Keratinocyte (primary cell): ENCODE data around the gene ZFP91. TPM values are rescaled to one million over a fixed set of nuclear protein-coding genes. Genes with fewer than 3 reads are reported as not detected.

Experiments
- DNase-seq: peaks from one replicate; pipeline ENCODE4 v3.0.0-alpha.2; 2011; ENCODE audit warnings: low read depth, missing footprints, low spot score
- FAIRE-seq: peaks from 2 replicates; lab custom pipeline; 2011; peaks lifted over from hg19 to GRCh38; lab: Jason Lieb, UNC
- H2AFZ ChIP-seq: 2 replicates; pipeline ENCODE4 v1.6.0; 2012; ENCODE audit warnings: low read length, control low read depth, inconsistent platforms; ENCODE audit not compliant: control insufficient read depth
- H3K27ac ChIP-seq: 2 replicates; pipeline ENCODE4 v1.5.1; 2011; ENCODE audit warnings: low read length; ENCODE audit not compliant: control insufficient read depth, insufficient read depth
- H3K27me3 ChIP-seq: 3 replicates; pipeline ENCODE4 v1.6.0; 2011; ENCODE audit warnings: low read length; ENCODE audit not compliant: control insufficient read depth, insufficient read depth; ENCODE audit errors: extremely low read depth
- H3K36me3 ChIP-seq, 2 experiments: 2 replicates in 1 of 2; 3 replicates in 1 of 2; pipeline ENCODE4 v1.5.1; 2011; ENCODE audit warnings: low read length in 2 of 2, mild to moderate bottlenecking in 1 of 2; ENCODE audit not compliant: control insufficient read depth in 2 of 2, insufficient read depth in 2 of 2; ENCODE audit errors: extremely low read depth in 1 of 2
- H3K4me1 ChIP-seq: 3 replicates; pipeline ENCODE4 v1.5.1; 2011; ENCODE audit warnings: low read length; ENCODE audit not compliant: control insufficient read depth, insufficient read depth; ENCODE audit errors: extremely low read depth
- H3K4me2 ChIP-seq: 3 replicates; pipeline ENCODE4 v1.6.0; 2011; ENCODE audit warnings: low read depth, low read length; ENCODE audit not compliant: control insufficient read depth, insufficient read depth; ENCODE audit errors: extremely low read depth
- H3K4me3 ChIP-seq, 3 experiments: fragments of 200-600 bp in 1 of 3; sonication (generic) in 1 of 3; 2 replicates in 2 of 3; 3 replicates in 1 of 3; pipeline ENCODE4 v1.5.1; 2011 to 2016; ENCODE audit warnings: low read length in 3 of 3, mild to moderate bottlenecking in 3 of 3, control low read depth in 2 of 3, inconsistent platforms in 1 of 3, low read depth in 1 of 3, mixed read lengths in 1 of 3, mixed run types in 1 of 3, moderate library complexity in 1 of 3; ENCODE audit not compliant: control insufficient read depth in 2 of 3, insufficient read depth in 2 of 3; ENCODE audit errors: extremely low read depth in 1 of 3
- H3K79me2 ChIP-seq: 2 replicates; pipeline ENCODE4 v1.6.0; 2012; ENCODE audit warnings: low read length; ENCODE audit not compliant: control insufficient read depth, insufficient read depth
- H3K9ac ChIP-seq: 3 replicates; pipeline ENCODE4 v1.6.0; 2011; ENCODE audit warnings: low read length; ENCODE audit not compliant: control insufficient read depth, insufficient read depth; ENCODE audit errors: extremely low read depth
- H3K9me1 ChIP-seq: 3 replicates; pipeline ENCODE4 v1.6.0; 2011; ENCODE audit warnings: low read length; ENCODE audit not compliant: control insufficient read depth, insufficient read depth; ENCODE audit errors: extremely low read depth
- H3K9me3 ChIP-seq: 2 replicates; pipeline ENCODE4 v1.5.1; 2012; ENCODE audit warnings: low read depth, low read length; ENCODE audit not compliant: control insufficient read depth
- H4K20me1 ChIP-seq: 3 replicates; pipeline ENCODE4 v1.6.0; 2011; ENCODE audit warnings: low read length; ENCODE audit not compliant: control insufficient read depth, insufficient read depth; ENCODE audit errors: extremely low read depth
- EZH2 ChIP-seq: IDR thresholded peaks from one replicate; pipeline ENCODE4 v1.6.1; 2012; ENCODE audit warnings: inconsistent platforms, mild to moderate bottlenecking, low read length, moderate library complexity
- dilution Hi-C: fragments of 300-500 bp; cut with MboI; formaldehyde crosslinking; loops from one replicate; pipeline ENCODE4 v1.7.0; 2020; ENCODE audit warnings: low sequenced_read_pairs; ENCODE audit not compliant: extremely low pct_ligation_motif_present
- polyA plus RNA-seq, 5 experiments: library from polyadenylated mRNA; depleted of rRNA in 3 of 5; stranded (reverse) in 3 of 5; stranded (forward) in 1 of 5; unstranded in 1 of 5; fragments of >200 nt; gene quantifications; 1 replicate in 1 of 5; 2 replicates in 3 of 5; 3 replicates in 1 of 5; pipeline versions ENCODE4 v1.2.1 to v1.2.3, GENCODE V29; 2011 to 2012; ENCODE audit warnings: missing spikeins in 2 of 5, low read depth in 1 of 5, low replicate concordance in 1 of 5
- TF ChIP-seq, protein P1 (sequence below), 3 experiments: IDR thresholded peaks in 1 of 3; conservative IDR thresholded peaks in 1 of 3; optimal IDR thresholded peaks in 1 of 3; 2 replicates in 2 of 3; 3 replicates in 1 of 3; pipeline versions ENCODE3 to v1.5.1; 2011; ENCODE audit warnings: low read length in 3 of 3, mild to moderate bottlenecking in 3 of 3, moderate library complexity in 2 of 3, control low read depth in 1 of 3, inconsistent platforms in 1 of 3; ENCODE audit not compliant: insufficient read depth in 2 of 3; ENCODE audit errors: extremely low read depth in 1 of 3

The ZFP91 gene
- polyA plus RNA-seq, 1 donor (not counting 4 experiments of a cell fraction or from before 2014, with no cell fraction given) = 45.6 TPM

- Histone ChIP-seq H3K9ac (no peak overlapping the region), H3K4me2 (no peak overlapping the region), H3K27me3 (no peaks in the 10 kb centered on the region), H3K27ac (no peak overlapping the region), H3K9me3 (no peaks in the 10 kb centered on the region), H3K4me3 (no peak overlapping the region), H4K20me1 (peaks cover 6% of the 10 kb centered on the region), H3K79me2 (peaks cover 98% of the 10 kb centered on the region), H3K9me1 (peaks cover 2% of the 10 kb centered on the region), H2AFZ (no peak overlapping the region), H3K4me1 (no peaks in the 10 kb centered on the region), H3K36me3 (peaks cover 3 to 6% of the 10 kb centered on the region in 2 experiments)
- DNase-seq = no peak
- dilution Hi-C loops = no loop called here
- no peak for FAIRE-seq
- no peak for TF ChIP-seq EZH2
Measured at GRCh38 chr11:58594826-58595225, 16.0 kb downstream of the ZFP91 start.

GRCh38 chr11:58596621-58597020 lies 17.8 kb downstream of the ZFP91 start:
- DNase-seq (no peak), FAIRE-seq (no peak)
- Histone ChIP-seq H3K27me3 (no peaks in the 10 kb centered on the region), H4K20me1 (peaks cover 6% of the 10 kb centered on the region), H3K27ac (no peak overlapping the region), H3K4me2 (no peak overlapping the region), H3K4me3 (no peak overlapping the region), H3K36me3 (peaks cover 3 to 6% of the 10 kb centered on the region in 2 experiments), H3K9me1 (peaks cover 2% of the 10 kb centered on the region), H2AFZ (no peak overlapping the region), H3K9me3 (no peaks in the 10 kb centered on the region), H3K4me1 (no peaks in the 10 kb centered on the region), H3K79me2 (peaks cover 98% of the 10 kb centered on the region), H3K9ac (no peak overlapping the region)
- dilution Hi-C loops = no loop called here
- no peak for TF ChIP-seq EZH2
- TF ChIP-seq, protein P1, sequence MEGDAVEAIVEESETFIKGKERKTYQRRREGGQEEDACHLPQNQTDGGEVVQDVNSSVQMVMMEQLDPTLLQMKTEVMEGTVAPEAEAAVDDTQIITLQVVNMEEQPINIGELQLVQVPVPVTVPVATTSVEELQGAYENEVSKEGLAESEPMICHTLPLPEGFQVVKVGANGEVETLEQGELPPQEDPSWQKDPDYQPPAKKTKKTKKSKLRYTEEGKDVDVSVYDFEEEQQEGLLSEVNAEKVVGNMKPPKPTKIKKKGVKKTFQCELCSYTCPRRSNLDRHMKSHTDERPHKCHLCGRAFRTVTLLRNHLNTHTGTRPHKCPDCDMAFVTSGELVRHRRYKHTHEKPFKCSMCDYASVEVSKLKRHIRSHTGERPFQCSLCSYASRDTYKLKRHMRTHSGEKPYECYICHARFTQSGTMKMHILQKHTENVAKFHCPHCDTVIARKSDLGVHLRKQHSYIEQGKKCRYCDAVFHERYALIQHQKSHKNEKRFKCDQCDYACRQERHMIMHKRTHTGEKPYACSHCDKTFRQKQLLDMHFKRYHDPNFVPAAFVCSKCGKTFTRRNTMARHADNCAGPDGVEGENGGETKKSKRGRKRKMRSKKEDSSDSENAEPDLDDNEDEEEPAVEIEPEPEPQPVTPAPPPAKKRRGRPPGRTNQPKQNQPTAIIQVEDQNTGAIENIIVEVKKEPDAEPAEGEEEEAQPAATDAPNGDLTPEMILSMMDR (optimal IDR thresholded peaks at IDR 0.05 in 1 of 3, IDR thresholded peaks at IDR 0.05 in 1 of 3, conservative IDR thresholded peaks at IDR 0.05 in 1 of 3; ENCODE audit: extremely low read depth in 1 of 3, insufficient read depth in 2 of 3, low read length in 3 of 3) = no peak
